GM20431 (cell line): ENCODE results near the gene RTCA.
"Not testable (repeated sequence)": the region's sequence is repeated elsewhere in the genome, so short reads cannot be mapped to it uniquely, and the experiment has no call there.

Experiments
- in situ Hi-C: fragments of 300-500 bp; cut with MseI, MboI; formaldehyde crosslinking; loops from one replicate; pipeline ENCODE4 v1.15.0; 2020; ENCODE audit warnings: low sequenced_read_pairs; ENCODE audit not compliant: unreplicated experiment

The RTCA gene

GRCh38 chr1:100265931-100266740 lies at the start of gene RTCA:
Gene RTCA, plus strand, starts transcription at chr1:100266216. Its CDS starts 160 bp downstream, at chr1:100266376.
- in situ Hi-C loops = no loop called here

- in situ Hi-C loops = no loop called here
These were observed 48.2 kb upstream of the RTCA start for GRCh38 chr1:100217834-100218233.

- in situ Hi-C loops = no loop called here
These were observed 46.6 kb upstream of the RTCA start for GRCh38 chr1:100219457-100219856.

- in situ Hi-C loops = no loop called here
These were observed 46.1 kb upstream of the RTCA start for GRCh38 chr1:100219883-100220282.

- in situ Hi-C loops = no loop called here
These were observed 43.6 kb upstream of the RTCA start for GRCh38 chr1:100222428-100222827.

- in situ Hi-C loops = no loop called here
These were observed 36.2 kb upstream of the RTCA start for GRCh38 chr1:100229681-100230443.

- in situ Hi-C loops = no loop called here
These were observed 35.3 kb upstream of the RTCA start for GRCh38 chr1:100230765-100231164.

GRCh38 chr1:100231721-100232120 lies 34.3 kb upstream of the RTCA start:
- in situ Hi-C loops = no loop called here

- in situ Hi-C loops = no loop called here
These were observed 33.9 kb upstream of the RTCA start for GRCh38 chr1:100232156-100232555.

- in situ Hi-C loops = not testable (repeated sequence)
These were observed 32.5 kb upstream of the RTCA start for GRCh38 chr1:100233566-100233965.

GRCh38 chr1:100234432-100234831 lies 31.6 kb upstream of the RTCA start:
- in situ Hi-C loops = no loop called here

GRCh38 chr1:100237091-100237490 lies 28.9 kb upstream of the RTCA start:
- in situ Hi-C loops = no loop called here

GRCh38 chr1:100239961-100240360 lies 26.1 kb upstream of the RTCA start:
- in situ Hi-C loops = no loop called here

- in situ Hi-C loops = no loop called here
These were observed 25.4 kb upstream of the RTCA start for GRCh38 chr1:100240631-100241030.

GRCh38 chr1:100246738-100247137 lies 19.3 kb upstream of the RTCA start:
- in situ Hi-C loops = no loop called here

- in situ Hi-C loops = no loop called here
These were observed 16.9 kb upstream of the RTCA start for GRCh38 chr1:100249155-100249536.

- in situ Hi-C loops = no loop called here
These were observed 16.3 kb upstream of the RTCA start, which contains the start of gene DBT for GRCh38 chr1:100249537-100250257. Gene DBT, minus strand, starts transcription at chr1:100249834. Its CDS starts 14 bp downstream, at chr1:100249820.

GRCh38 chr1:100250264-100250663 lies 15.8 kb upstream of the RTCA start:
- in situ Hi-C loops = no loop called here

- in situ Hi-C loops = no loop called here
These were observed 15.2 kb upstream of the RTCA start for GRCh38 chr1:100250807-100251206.

- in situ Hi-C loops = no loop called here
These were observed 13.1 kb upstream of the RTCA start for GRCh38 chr1:100252901-100253300.

- in situ Hi-C loops = no loop called here
These were observed 12.5 kb upstream of the RTCA start for GRCh38 chr1:100253552-100253951.
